Raji (cell line): ENCODE results near the gene CD59.

ENCODE experiments used
- POLR2A ChIP-seq: IDR thresholded peaks from 2 replicates; pipeline ENCODE4 v1.6.1; 2011; ENCODE audit warnings: low read depth, low read length, control low read depth; ENCODE audit not compliant: insufficient read depth

CD59 gene

GRCh38 chr11:33724644-33725035 lies 11.6 kb downstream of the CD59 start:
- TF ChIP-seq POLR2A, result no peak

GRCh38 chr11:33723238-33723881 lies 12.9 kb downstream of the CD59 start:
- TF ChIP-seq POLR2A, result no peak

GRCh38 chr11:33722590-33723234 lies 13.5 kb downstream of the CD59 start:
- no peak for TF ChIP-seq POLR2A

GRCh38 chr11:33721984-33722383 lies 14.2 kb downstream of the CD59 start:
- no peak for TF ChIP-seq POLR2A

- TF ChIP-seq POLR2A, result no peak
Observed at GRCh38 chr11:33721426-33721825, 14.8 kb downstream of the CD59 start.

- no peak for TF ChIP-seq POLR2A
Observed at GRCh38 chr11:33719587-33719986, 16.6 kb downstream of the CD59 start.

- TF ChIP-seq POLR2A, result no peak
Observed at GRCh38 chr11:33718440-33718839, 17.8 kb downstream of the CD59 start.

- no peak for TF ChIP-seq POLR2A
Observed at GRCh38 chr11:33716243-33716642, 20.0 kb downstream of the CD59 start.

GRCh38 chr11:33713856-33714398 lies 22.3 kb downstream of the CD59 start:
- no peak for TF ChIP-seq POLR2A

- no peak for TF ChIP-seq POLR2A
Observed at GRCh38 chr11:33713151-33713855, 22.9 kb downstream of the CD59 start.

GRCh38 chr11:33712436-33712835 lies 23.8 kb downstream of the CD59 start:
- no peak for TF ChIP-seq POLR2A

GRCh38 chr11:33709466-33709865 lies 26.8 kb downstream of the CD59 start:
- no peak for TF ChIP-seq POLR2A

- TF ChIP-seq POLR2A, result no peak
Observed at GRCh38 chr11:33708985-33709384, 27.2 kb downstream of the CD59 start.

- no peak for TF ChIP-seq POLR2A
Observed at GRCh38 chr11:33706966-33707365, 29.3 kb downstream of the CD59 start.

GRCh38 chr11:33706546-33706945 lies 29.7 kb downstream of the CD59 start:
- TF ChIP-seq POLR2A, result no peak
